K562 (cell line): Measurements from ENCODE around the gene FMR1. TPM values are rescaled to one million over a fixed set of nuclear protein-coding genes. Genes with fewer than 3 reads are reported as not detected.

Experiments used
- ATAC-seq: fragments of 200-7000 bp; cut with Tn5 transposase; 3 replicates; pipeline ENCODE4 v1.9.1; 2020; ENCODE audit warnings: moderate library complexity
- BruUV-seq: library from RNA; stranded (reverse); fragments of 400-500 nt; replicated peaks from 2 replicates; lab custom pipeline; 2021; lab: Mats Ljungman, UMichigan
- CTCF ChIA-PET: fragments of 300-600 bp; formaldehyde crosslinking; extraction: SDS; loops from one replicate; lab custom pipeline; 2021; ENCODE audit warnings: low intra/inter-chr PET ratio; lab: Yijun Ruan, JAX
- POLR2A ChIA-PET: fragments of 300-600, 350-650 bp; sonication (Branson Sonifier 250); formaldehyde crosslinking; extraction: SDS; loops from one replicate; lab custom pipeline; 2021; ENCODE audit warnings: antibody characterized with exemption, inconsistent platforms; lab: Yijun Ruan, JAX
- DNase-seq, 4 experiments: peaks; one replicate each; pipeline versions ENCODE4 v3.0.0 to v3.0.0-alpha.2; 2011 to 2018; ENCODE audit warnings: low spot score in 3 of 4, mixed read lengths in 3 of 4; ENCODE audit errors: extremely low read depth in 1 of 4
- FAIRE-seq: peaks from 2 replicates; lab custom pipeline; 2011; peaks lifted over from hg19 to GRCh38; lab: Jason Lieb, UNC
- H2AFZ ChIP-seq: 2 replicates; pipeline ENCODE4 v1.6.0; 2011; ENCODE audit warnings: low read depth, low read length, control low read depth, inconsistent platforms
- H3K27ac ChIP-seq: fragments of 200-600 bp; 3 replicates; pipeline ENCODE4 v1.8.0; 2011; ENCODE audit warnings: low read depth, mild to moderate bottlenecking, control low read depth, inconsistent platforms, low read length, moderate library complexity, mixed read lengths; ENCODE audit errors: extremely low read depth
- H3K27me3 ChIP-seq, 2 experiments: fragments of 300-600 bp in 1 of 2; 2 replicates in 1 of 2; 3 replicates in 1 of 2; pipeline versions ENCODE4 v1.6.0 to v1.8.0; 2011; ENCODE audit warnings: inconsistent platforms in 2 of 2, low read length in 2 of 2, mild to moderate bottlenecking in 1 of 2, mixed read lengths in 1 of 2, moderate library complexity in 1 of 2; ENCODE audit not compliant: control insufficient read depth in 2 of 2, insufficient read depth in 2 of 2
- H3K36me3 ChIP-seq: fragments of 300-600 bp; 3 replicates; pipeline ENCODE4 v1.8.0; 2011; ENCODE audit warnings: mild to moderate bottlenecking, low read length, inconsistent platforms; ENCODE audit not compliant: control insufficient read depth, insufficient read depth
- H3K4me1 ChIP-seq, 2 experiments: fragments of 200-600 bp in 1 of 2; replicated peaks in 1 of 2; 2 replicates in 1 of 2; 3 replicates in 1 of 2; pipeline versions ENCODE4 v1.5.1 to v1.8.0; 2011; ENCODE audit warnings: inconsistent platforms in 2 of 2, low read length in 2 of 2, mild to moderate bottlenecking in 1 of 2, mixed read lengths in 1 of 2, moderate library complexity in 1 of 2; ENCODE audit not compliant: control insufficient read depth in 2 of 2, insufficient read depth in 2 of 2
- H3K4me2 ChIP-seq: 2 replicates; pipeline ENCODE4 v1.6.1; 2011; ENCODE audit warnings: low read length, control low read depth, inconsistent platforms, mixed read lengths; ENCODE audit not compliant: insufficient read depth
- H3K4me3 ChIP-seq: fragments of 200-600 bp; sonication (generic), shearing (Covaris generic); 2 replicates; pipeline ENCODE4 v1.5.1; 2016; ENCODE audit warnings: control low read depth, inconsistent platforms
- H3K79me2 ChIP-seq: fragments of 200-600 bp; 3 replicates; pipeline ENCODE4 v1.8.0; 2011; ENCODE audit warnings: low read length, inconsistent platforms; ENCODE audit not compliant: control insufficient read depth, insufficient read depth
- H3K9ac ChIP-seq, 2 experiments: 2 replicates each; pipeline versions ENCODE4 v1.6.0 to v1.6.1; 2011; ENCODE audit warnings: low read depth in 2 of 2, low read length in 2 of 2, control low read depth in 1 of 2, inconsistent platforms in 1 of 2, mild to moderate bottlenecking in 1 of 2, mixed read lengths in 1 of 2; ENCODE audit not compliant: insufficient read depth in 1 of 2
- H3K9me1 ChIP-seq: one replicate; pipeline ENCODE4 v1.6.0; 2011; ENCODE audit warnings: inconsistent platforms, mild to moderate bottlenecking, low read length, moderate library complexity; ENCODE audit not compliant: control insufficient read depth, insufficient read depth
- H3K9me3 ChIP-seq: replicated peaks from 2 replicates; pipeline ENCODE4 v1.5.1; 2011; ENCODE audit warnings: low read depth, low read length, inconsistent platforms; ENCODE audit not compliant: control insufficient read depth, insufficient read depth
- H4K20me1 ChIP-seq: replicated peaks from 2 replicates; pipeline ENCODE4 v1.6.1; 2011; ENCODE audit warnings: low read length, inconsistent platforms, mixed read lengths; ENCODE audit not compliant: control insufficient read depth, insufficient read depth
- CBFB ChIP-seq: sonication (generic); formaldehyde crosslinking; IDR thresholded peaks from 2 replicates; pipeline ENCODE4 v1.4.0; 2020; ENCODE audit warnings: mild to moderate bottlenecking, missing genetic modification reagents
- MTF1 ChIP-seq: fragments of 250-450 bp; sonication (Bioruptor Pico); IDR thresholded peaks from 2 replicates; pipeline ENCODE4 v1.9.0; 2021; ENCODE audit warnings: moderate library complexity, mild to moderate bottlenecking, inconsistent platforms, borderline replicate concordance
- PHTF2 ChIP-seq: fragments of 250-450 bp; sonication (Bioruptor Pico); IDR thresholded peaks from 2 replicates; pipeline ENCODE4 v1.5.0; 2021; ENCODE audit warnings: mild to moderate bottlenecking
- SMARCA4 ChIP-seq: fragments of 450-650 bp; IDR thresholded peaks from 2 replicates; pipeline ENCODE4 v1.6.1; 2016
- ZNF212 ChIP-seq: fragments of 450-650 bp; formaldehyde crosslinking; IDR thresholded peaks from 2 replicates; pipeline ENCODE4 v1.4.0; 2020; ENCODE audit warnings: mild to moderate bottlenecking
- WGBS: fragments of 100-300 bp; shearing (Covaris generic); methylation state at CpG from one replicate; pipeline ENCODE4 v1.1.6; 2016; ENCODE audit warnings: low coverage, mixed read lengths; ENCODE audit not compliant: insufficient coverage; ENCODE audit errors: missing lambda C conversion rate; 5-methylcytosine and 5-hydroxymethylcytosine counted together
- in situ Hi-C: fragments of 300-500 bp; cut with MboI; formaldehyde crosslinking; loops from 4 replicates; pipeline ENCODE4 v1.15.0; 2018; ENCODE audit warnings: inconsistent platforms, mixed read lengths
- intact Hi-C: fragments of 100-400 bp; cut with micrococcal nuclease; formaldehyde crosslinking; loops from 2 replicates; pipeline ENCODE4 v1.14.2; 2022
- polyA plus RNA-seq, 8 experiments: library from polyadenylated mRNA; depleted of rRNA in 4 of 8; stranded (reverse) in 5 of 8; unstranded in 3 of 8; fragments of >200 nt; fragmentation: Nextera tagmentation in 2 of 8; fragmentation: Illumina TruSeq in 1 of 8; extraction: Ambion mirVana in 2 of 8; extraction: Trizol in 1 of 8; gene quantifications; 2 replicates each; pipeline versions ENCODE4 v1.2.1 to v1.2.3, GENCODE V29; 2011 to 2014; ENCODE audit warnings: inconsistent platforms in 1 of 8, missing spikeins in 1 of 8
- total RNA-seq, 7 experiments: library from RNA; depleted of rRNA in 6 of 7; stranded (reverse); fragments of >200 nt in 6 of 7; fragmentation: Illumina TruSeq in 2 of 7; extraction: Trizol in 2 of 7; gene quantifications; 2 replicates each; pipeline versions ENCODE4 v1.2.1 to v1.2.3, GENCODE V29; 2011 to 2021; ENCODE audit warnings: low replicate concordance in 1 of 7
- TF ChIP-seq, protein P1 (sequence below), 2 experiments: fragments of 150-350 bp in 1 of 2; IDR thresholded peaks; 2 replicates each; pipeline ENCODE4 v1.6.1; 2012 to 2016; ENCODE audit warnings: low read depth in 2 of 2, low read length in 2 of 2, mild to moderate bottlenecking in 1 of 2, moderate library complexity in 1 of 2

FMR1 gene
- total and polyA plus RNA-seq, 9 of the 15 experiments (the other 6 are each of a cell fraction or from before 2014, with no cell fraction given), result 4.8 to 26.5 (median 20.5) TPM

DNA sequence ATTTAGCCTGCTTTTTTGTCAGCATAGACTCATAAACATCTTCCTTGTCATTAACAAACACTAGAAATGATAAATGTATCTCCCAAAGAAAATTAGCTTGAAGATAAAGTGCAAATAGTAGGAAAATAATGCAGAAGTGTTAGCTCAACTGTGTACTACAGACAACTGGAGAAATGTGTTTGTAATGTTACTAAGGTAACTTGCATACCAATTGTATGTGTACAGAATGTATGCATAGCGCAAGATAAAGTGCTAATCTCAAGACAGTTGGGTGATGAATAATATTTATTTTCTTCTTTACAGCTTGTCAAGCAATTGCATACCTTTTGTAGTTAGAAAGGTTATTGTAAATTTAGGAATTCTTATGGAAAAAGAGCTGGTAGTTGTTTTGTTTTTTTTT lies 22.1 kb downstream of the FMR1 start:
- H3K4me3 ChIP-seq, result no peak overlapping the region
- intact Hi-C loops (no loop called here), in situ Hi-C loops (no loop called here)
- peaks cover 68% of the 10 kb centered on the region for H3K36me3 ChIP-seq
- no peaks in the 10 kb centered on the region for H4K20me1 ChIP-seq
- WGBS, result 100% methylated on average over 1 of the region's 1 CpG
- H3K27me3 ChIP-seq, result no peaks in the 10 kb centered on the region
- ATAC-seq (no peak), FAIRE-seq (no peak), DNase-seq (no peak)
- no TSS peak for BruUV-seq
- H2AFZ ChIP-seq, result no peak overlapping the region
- H3K9ac ChIP-seq, result no peak overlapping the region
- no peaks in the 10 kb centered on the region for H3K4me1 ChIP-seq
- no peak overlapping the region for H3K27ac ChIP-seq
- H3K9me1 ChIP-seq, result no peaks in the 10 kb centered on the region
- no peaks in the 10 kb centered on the region for H3K79me2 ChIP-seq
- no peak overlapping the region for H3K4me2 ChIP-seq
- no peak for TF ChIP-seq ZNF212 (CRISPR knock-in tag)
- TF ChIP-seq, protein P1, sequence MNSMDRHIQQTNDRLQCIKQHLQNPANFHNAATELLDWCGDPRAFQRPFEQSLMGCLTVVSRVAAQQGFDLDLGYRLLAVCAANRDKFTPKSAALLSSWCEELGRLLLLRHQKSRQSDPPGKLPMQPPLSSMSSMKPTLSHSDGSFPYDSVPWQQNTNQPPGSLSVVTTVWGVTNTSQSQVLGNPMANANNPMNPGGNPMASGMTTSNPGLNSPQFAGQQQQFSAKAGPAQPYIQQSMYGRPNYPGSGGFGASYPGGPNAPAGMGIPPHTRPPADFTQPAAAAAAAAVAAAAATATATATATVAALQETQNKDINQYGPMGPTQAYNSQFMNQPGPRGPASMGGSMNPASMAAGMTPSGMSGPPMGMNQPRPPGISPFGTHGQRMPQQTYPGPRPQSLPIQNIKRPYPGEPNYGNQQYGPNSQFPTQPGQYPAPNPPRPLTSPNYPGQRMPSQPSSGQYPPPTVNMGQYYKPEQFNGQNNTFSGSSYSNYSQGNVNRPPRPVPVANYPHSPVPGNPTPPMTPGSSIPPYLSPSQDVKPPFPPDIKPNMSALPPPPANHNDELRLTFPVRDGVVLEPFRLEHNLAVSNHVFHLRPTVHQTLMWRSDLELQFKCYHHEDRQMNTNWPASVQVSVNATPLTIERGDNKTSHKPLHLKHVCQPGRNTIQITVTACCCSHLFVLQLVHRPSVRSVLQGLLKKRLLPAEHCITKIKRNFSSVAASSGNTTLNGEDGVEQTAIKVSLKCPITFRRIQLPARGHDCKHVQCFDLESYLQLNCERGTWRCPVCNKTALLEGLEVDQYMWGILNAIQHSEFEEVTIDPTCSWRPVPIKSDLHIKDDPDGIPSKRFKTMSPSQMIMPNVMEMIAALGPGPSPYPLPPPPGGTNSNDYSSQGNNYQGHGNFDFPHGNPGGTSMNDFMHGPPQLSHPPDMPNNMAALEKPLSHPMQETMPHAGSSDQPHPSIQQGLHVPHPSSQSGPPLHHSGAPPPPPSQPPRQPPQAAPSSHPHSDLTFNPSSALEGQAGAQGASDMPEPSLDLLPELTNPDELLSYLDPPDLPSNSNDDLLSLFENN (IDR thresholded peaks at IDR 0.05; ENCODE audit: low read depth in 2 of 2, low read length in 2 of 2), result no peak
- no peak for TF ChIP-seq PHTF2 (CRISPR knock-in tag)
- no peak for TF ChIP-seq SMARCA4
- no peak for TF ChIP-seq CBFB (CRISPR knock-in tag)
- no peak for TF ChIP-seq MTF1 (CRISPR knock-in tag)
- TF ChIP-seq, all 486 proteins: peak for 0
- CTCF ChIA-PET, result no interaction called here
- no peaks in the 10 kb centered on the region for H3K9me3 ChIP-seq
- POLR2A ChIA-PET, result no interaction called here
